Neural progenitor cell (in vitro differentiated cells): Measurements from ENCODE around the gene FGL2. TPM values are rescaled to one million over a fixed set of nuclear protein-coding genes. Genes with fewer than 3 reads are reported as not detected.

Experiments used
- DNase-seq: peaks from one replicate; pipeline ENCODE4 v3.0.0-alpha.2; 2016; ENCODE audit warnings: low spot score
- H2AFZ ChIP-seq: fragments of 200-600 bp; sonication (generic); replicated peaks from 2 replicates; pipeline ENCODE4 v1.6.1; 2016; ENCODE audit warnings: antibody characterized with exemption
- H3F3A ChIP-seq: fragments of 200-600 bp; sonication (generic); 2 replicates; pipeline ENCODE4 v1.6.1; 2016; ENCODE audit warnings: antibody characterized with exemption, low read depth
- H3K27ac ChIP-seq: fragments of 200-600 bp; sonication (generic); 2 replicates; pipeline ENCODE4 v1.5.1; 2016; ENCODE audit warnings: mild to moderate bottlenecking
- H3K27me3 ChIP-seq: fragments of 200-600 bp; sonication (generic); 2 replicates; pipeline ENCODE4 v1.6.1; 2016; ENCODE audit warnings: mild to moderate bottlenecking, moderate library complexity
- H3K36me3 ChIP-seq: fragments of 200-600 bp; sonication (generic); 2 replicates; pipeline ENCODE4 v1.5.1; 2016
- H3K4me1 ChIP-seq: fragments of 200-600 bp; sonication (generic); 2 replicates; pipeline ENCODE4 v1.6.1; 2016; ENCODE audit warnings: mixed run types
- H3K4me2 ChIP-seq: fragments of 200-600 bp; sonication (generic); 2 replicates; pipeline ENCODE4 v1.6.1; 2016
- H3K4me3 ChIP-seq: fragments of 200-600 bp; sonication (generic); 2 replicates; pipeline ENCODE4 v1.5.1; 2016
- H3K79me2 ChIP-seq: fragments of 200-600 bp; sonication (generic); 2 replicates; pipeline ENCODE4 v1.6.1; 2016; ENCODE audit warnings: low read depth
- H3K9ac ChIP-seq: fragments of 200-600 bp; sonication (generic); 2 replicates; pipeline ENCODE4 v1.6.1; 2016
- H3K9me3 ChIP-seq: fragments of 200-600 bp; sonication (generic); 2 replicates; pipeline ENCODE4 v1.5.1; 2016; ENCODE audit warnings: low read depth
- H4K20me1 ChIP-seq: fragments of 200-600 bp; sonication (generic); 2 replicates; pipeline ENCODE4 v1.6.1; 2016; ENCODE audit warnings: low read depth
- H3K27ac Mint-ChIP-seq: 3 replicates; pipeline ENCODE4 v1.8.0; 2021; ENCODE audit warnings: mixed read lengths
- H3K27me3 Mint-ChIP-seq: 2 replicates; pipeline ENCODE4 v1.8.0; 2022; ENCODE audit warnings: low read depth, mild to moderate bottlenecking, inconsistent platforms, moderate library complexity, mixed read lengths; ENCODE audit not compliant: insufficient read depth
- H3K36me3 Mint-ChIP-seq: 3 replicates; pipeline ENCODE4 v1.8.0; 2021; ENCODE audit warnings: mixed read lengths
- H3K4me1 Mint-ChIP-seq: 3 replicates; pipeline ENCODE4 v1.8.0; 2021; ENCODE audit warnings: mixed read lengths
- H3K4me3 Mint-ChIP-seq: 3 replicates; pipeline ENCODE4 v1.8.0; 2021; ENCODE audit warnings: mild to moderate bottlenecking, moderate library complexity, mixed read lengths
- H3K9me3 Mint-ChIP-seq: 3 replicates; pipeline ENCODE4 v1.8.0; 2020; ENCODE audit warnings: mixed read lengths
- CTCF ChIP-seq: fragments of 200-600 bp; sonication (generic); IDR thresholded peaks from 2 replicates; pipeline ENCODE4 v1.5.1; 2017; ENCODE audit warnings: antibody characterized with exemption, mild to moderate bottlenecking
- EZH2 ChIP-seq: fragments of 200-600 bp; sonication (generic); IDR thresholded peaks from 2 replicates; pipeline ENCODE4 v1.6.1; 2017; ENCODE audit warnings: antibody characterized with exemption, mild to moderate bottlenecking, moderate library complexity
- EZH2phosphoT487 ChIP-seq: fragments of 200-600 bp; sonication (generic); IDR thresholded peaks from 2 replicates; pipeline ENCODE4 v1.6.1; 2017; ENCODE audit warnings: antibody characterized with exemption
- total RNA-seq: library from RNA; depleted of rRNA; stranded (reverse); fragments of >200 nt; gene quantifications from 2 replicates; pipeline ENCODE4 v1.2.3, GENCODE V29; 2015; ENCODE audit warnings: low replicate concordance

FGL2 gene
- total RNA-seq, 1 donor from 2014 or later, result not detected

GRCh38 chr7:77188731-77189437 lies 10.7 kb downstream of the FGL2 start:
- H3K9me3 Mint-ChIP-seq, result no peaks in the 10 kb centered on the region

DNA sequence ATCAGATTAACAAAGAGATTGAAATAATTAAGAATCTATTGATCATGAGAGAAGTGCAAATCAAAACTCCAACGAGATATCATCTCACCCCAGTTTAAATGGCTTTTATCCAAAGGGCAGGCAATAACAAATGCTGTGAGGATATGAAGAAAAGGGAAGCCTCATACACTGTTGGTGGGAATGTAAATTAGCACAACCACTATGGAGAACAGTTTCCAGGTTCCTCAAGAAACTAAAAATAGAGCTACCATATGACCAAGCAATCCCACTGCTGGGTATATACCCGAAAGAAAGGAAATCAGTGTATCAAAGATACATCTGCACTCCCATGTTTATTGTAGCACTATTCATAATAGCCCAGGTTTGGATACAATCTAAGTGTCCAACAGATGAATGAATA lies 13.8 kb downstream of the FGL2 start:
- Histone ChIP-seq H3K27me3 (no peaks in the 10 kb centered on the region), H2AFZ (no peak overlapping the region), H3K27ac (no peak overlapping the region), H3K9me3 (no peaks in the 10 kb centered on the region), H3F3A (no peaks in the 10 kb centered on the region), H3K4me3 (no peak overlapping the region), H3K9ac (no peak overlapping the region), H4K20me1 (no peaks in the 10 kb centered on the region), H3K4me2 (no peak overlapping the region), H3K79me2 (no peaks in the 10 kb centered on the region), H3K36me3 (no peaks in the 10 kb centered on the region), H3K4me1 (no peaks in the 10 kb centered on the region)
- Mint-ChIP-seq H3K4me1 (no peaks in the 10 kb centered on the region), H3K4me3 (no peak overlapping the region), H3K27ac (no peak overlapping the region), H3K27me3 (peaks cover 2% of the 10 kb centered on the region), H3K9me3 (no peaks in the 10 kb centered on the region), H3K36me3 (no peaks in the 10 kb centered on the region)
- TF ChIP-seq CTCF (no peak), EZH2 (no peak), EZH2phosphoT487 (no peak)
- no peak for DNase-seq

More at GRCh38 chr7:77188731-77189437, 10.7 kb downstream of the FGL2 start:
- no peak overlapping the region for H3K4me3 Mint-ChIP-seq
- H3K36me3 ChIP-seq, result no peaks in the 10 kb centered on the region
- no peak overlapping the region for H3K4me3 ChIP-seq
- H3K27me3 ChIP-seq, result no peaks in the 10 kb centered on the region
- no peak overlapping the region for H3K27ac Mint-ChIP-seq
- H3K4me2 ChIP-seq, result no peak overlapping the region
- H3K4me1 ChIP-seq, result no peaks in the 10 kb centered on the region
- no peak overlapping the region for H3K9ac ChIP-seq
- DNase-seq, result no peak
- no peak overlapping the region for H3K27ac ChIP-seq
- TF ChIP-seq CTCF, result no peak
- TF ChIP-seq EZH2, result no peak
- no peak for TF ChIP-seq EZH2phosphoT487
- no peaks in the 10 kb centered on the region for H3K36me3 Mint-ChIP-seq
- H3K79me2 ChIP-seq, result no peaks in the 10 kb centered on the region
- H4K20me1 ChIP-seq, result no peaks in the 10 kb centered on the region
- no peaks in the 10 kb centered on the region for H3K9me3 ChIP-seq
- no peaks in the 10 kb centered on the region for H3F3A ChIP-seq
- H2AFZ ChIP-seq, result no peak overlapping the region
- H3K27me3 Mint-ChIP-seq, result peaks cover 2% of the 10 kb centered on the region
- H3K4me1 Mint-ChIP-seq, result no peaks in the 10 kb centered on the region

DNA sequence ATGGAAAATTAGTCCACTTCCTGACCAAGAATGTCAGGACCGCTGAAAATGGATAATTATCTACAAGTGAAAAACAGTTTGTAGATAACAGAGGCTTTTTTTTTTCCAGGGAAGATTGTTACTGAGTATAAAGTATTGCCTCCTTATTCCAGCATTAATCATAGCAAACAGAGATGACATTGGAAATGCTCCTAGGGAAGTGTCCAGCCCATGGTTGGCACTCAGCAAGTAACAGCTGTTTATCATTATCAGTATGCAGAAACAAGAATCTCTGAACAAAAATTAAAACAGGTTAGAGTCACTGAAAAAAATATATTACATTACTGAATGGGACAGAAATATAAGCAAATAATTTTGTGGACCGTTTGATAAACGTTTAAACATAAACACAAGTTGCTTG lies 14.6 kb downstream of the FGL2 start:
- no peaks in the 10 kb centered on the region for H4K20me1 ChIP-seq

More for the DNA sequence above, 14.6 kb downstream of the FGL2 start:
- Histone ChIP-seq H3K27me3 (no peaks in the 10 kb centered on the region), H3K9me3 (no peaks in the 10 kb centered on the region), H3K27ac (no peak overlapping the region), H3K4me1 (no peaks in the 10 kb centered on the region), H2AFZ (no peak overlapping the region), H3K36me3 (no peaks in the 10 kb centered on the region), H3K4me3 (no peak overlapping the region), H3K9ac (no peak overlapping the region), H3F3A (no peaks in the 10 kb centered on the region), H3K79me2 (no peaks in the 10 kb centered on the region), H3K4me2 (no peak overlapping the region)
- Mint-ChIP-seq H3K27me3 (peaks cover 2% of the 10 kb centered on the region), H3K4me3 (no peak overlapping the region), H3K36me3 (no peaks in the 10 kb centered on the region), H3K27ac (no peak overlapping the region), H3K9me3 (no peaks in the 10 kb centered on the region), H3K4me1 (no peaks in the 10 kb centered on the region)
- TF ChIP-seq EZH2phosphoT487 (no peak), CTCF (no peak), EZH2 (no peak)
- DNase-seq, result no peak
